ENCODE measurements around the gene COL23A1.

- TF ChIP-seq CTCF (conservative IDR thresholded peaks at IDR 0.05; ENCODE audit: low read depth, low read length) (no peak), EZH2 (IDR thresholded peaks at IDR 0.05; ENCODE audit: borderline replicate concordance, low read depth, low read length, poor library complexity, severe bottlenecking) (no peak)
Observed at GRCh38 chr5:178433273-178433775, 156.9 kb downstream of the COL23A1 start.
